GM18526 (cell line): ENCODE measurements around the gene MAU2.

Source experiments
- POLR2A ChIP-seq: IDR thresholded peaks from 3 replicates; pipeline ENCODE4 v1.6.1; 2011; ENCODE audit not compliant: insufficient read length; ENCODE audit errors: extremely low read depth

Gene MAU2

GRCh38 chr19:19352823-19353222 lies 32.2 kb downstream of the MAU2 start:
- TF ChIP-seq POLR2A = no peak

GRCh38 chr19:19354007-19354406 lies 33.4 kb downstream of the MAU2 start:
- TF ChIP-seq POLR2A = no peak

DNA sequence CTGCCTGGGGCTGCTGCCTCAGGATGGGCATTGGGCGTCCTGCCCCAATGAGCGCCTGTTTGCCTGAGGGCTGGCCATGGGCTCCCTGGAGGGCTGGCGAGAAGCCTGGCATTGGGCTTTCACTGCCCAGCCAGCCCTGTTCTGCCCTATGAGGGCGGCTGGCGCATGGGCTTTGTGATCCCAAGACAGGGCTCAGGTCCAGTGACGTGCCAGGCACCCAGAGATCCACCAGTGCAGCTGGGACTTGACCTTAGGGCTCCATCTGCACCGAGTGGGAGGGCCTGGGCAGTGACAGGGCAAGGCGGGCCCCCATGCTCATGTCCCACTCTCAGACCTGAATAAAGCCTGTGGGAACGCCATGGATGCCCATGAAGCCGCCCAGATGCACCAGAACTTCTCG lies 34.3 kb downstream of the MAU2 start:
- no peak for TF ChIP-seq POLR2A

DNA sequence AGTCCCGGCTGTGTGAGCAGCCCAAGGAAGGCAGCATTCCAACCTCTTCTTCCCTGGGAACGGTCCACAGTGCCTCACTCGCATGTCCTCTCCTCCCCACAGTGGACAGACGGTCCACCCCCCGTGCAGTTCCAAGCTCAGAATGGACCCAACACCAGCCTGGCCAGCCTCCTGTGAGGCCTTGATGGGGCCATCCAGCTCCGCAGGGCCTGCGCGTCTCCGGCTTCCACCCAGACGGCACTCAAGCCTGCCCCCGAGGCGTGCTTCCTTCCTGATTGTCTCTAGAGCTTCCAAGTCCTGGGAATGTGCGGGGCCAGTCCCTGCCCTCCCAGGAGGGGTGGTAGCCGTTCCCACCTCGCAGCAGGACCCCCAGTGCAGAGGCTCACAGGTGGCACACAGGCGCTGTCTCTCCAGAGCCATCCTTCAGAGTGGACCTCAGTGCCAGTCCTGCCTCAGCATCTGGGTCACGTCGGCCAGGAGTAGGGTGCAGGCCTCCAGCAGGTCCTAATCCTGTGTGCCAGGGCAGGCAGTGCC lies 35.0 kb downstream of the MAU2 start:
- no peak for TF ChIP-seq POLR2A

- peak; percentile 14 for TF ChIP-seq POLR2A
Measured at GRCh38 chr19:19356500-19356899, 35.9 kb downstream of the MAU2 start.

DNA sequence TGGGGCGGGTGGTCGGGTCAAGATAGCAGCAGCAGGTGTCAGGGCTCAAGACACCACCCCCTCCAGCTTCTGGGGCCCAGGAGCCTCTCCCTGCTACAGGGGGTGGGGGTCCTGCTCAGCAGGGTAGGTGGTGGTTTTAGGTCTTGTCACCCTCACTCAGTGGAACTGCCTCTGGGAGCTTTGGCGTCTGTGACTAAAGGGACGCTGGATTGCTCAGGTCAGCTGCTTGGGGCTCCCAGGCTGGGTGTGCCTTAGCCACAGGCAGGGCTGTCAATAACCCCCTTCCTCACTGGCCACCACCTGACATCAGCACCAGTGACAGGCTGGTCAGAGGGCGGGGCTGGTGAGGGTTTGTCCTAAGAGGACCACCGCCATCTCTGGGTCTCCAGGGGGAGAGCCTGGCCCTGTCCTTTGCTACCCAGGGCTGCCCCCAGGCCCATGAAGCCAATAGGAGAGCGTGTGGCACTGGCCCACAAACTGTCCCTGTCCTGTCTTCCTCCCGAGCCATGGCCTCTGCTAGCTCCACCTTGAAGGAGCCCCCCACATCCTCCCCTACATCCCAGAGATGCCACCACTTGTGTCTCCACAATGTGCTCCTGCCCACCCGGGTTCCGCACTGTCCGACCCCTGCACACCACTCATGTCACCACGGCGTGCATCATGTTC lies 36.4 kb downstream of the MAU2 start:
- TF ChIP-seq POLR2A = no peak

- no peak for TF ChIP-seq POLR2A
Measured at GRCh38 chr19:19361075-19361594, 40.5 kb downstream of the MAU2 start.

DNA sequence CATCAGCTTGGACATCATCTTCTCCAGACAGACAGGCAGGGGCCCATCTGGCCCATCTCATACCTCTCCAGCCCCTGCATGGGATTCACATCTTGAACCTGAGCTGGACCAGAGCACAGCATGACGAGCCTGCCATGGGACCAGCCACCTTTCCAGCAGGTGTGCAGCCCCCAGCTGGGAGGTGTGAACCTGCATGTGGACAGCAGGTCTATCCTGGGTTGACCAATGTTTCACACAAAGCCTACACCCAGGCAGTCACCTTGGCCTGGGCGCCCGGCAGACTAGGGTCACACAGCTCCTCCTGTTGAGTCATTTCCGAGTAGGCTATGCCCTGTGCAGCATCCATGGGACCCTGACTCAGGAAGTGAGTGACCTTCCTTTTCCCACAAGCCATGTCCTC lies 41.4 kb downstream of the MAU2 start:
- no peak for TF ChIP-seq POLR2A

- TF ChIP-seq POLR2A = no peak
Measured at GRCh38 chr19:19366434-19367396, 46.1 kb downstream of the MAU2 start.

- TF ChIP-seq POLR2A = no peak
Measured at GRCh38 chr19:19368087-19368486, 47.5 kb downstream of the MAU2 start.

DNA sequence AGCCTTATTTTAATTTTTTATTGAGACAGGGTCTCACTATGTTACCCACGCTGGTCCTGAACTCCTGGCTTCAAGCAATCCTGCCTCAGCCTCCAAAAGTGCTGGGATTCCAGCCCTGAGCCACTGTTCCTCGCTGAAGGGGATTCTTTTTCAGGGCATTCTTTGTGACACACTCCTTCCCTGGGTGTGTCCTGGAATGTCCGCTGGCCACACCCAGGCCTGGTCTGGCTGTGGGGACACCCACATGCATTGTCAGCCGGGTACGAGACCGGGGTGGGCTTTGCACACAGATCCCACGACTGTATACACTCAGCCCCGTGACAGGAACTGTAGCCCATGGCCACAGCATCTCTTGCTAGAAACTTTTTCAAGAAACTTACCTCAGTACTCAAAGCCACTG lies 50.4 kb downstream of the MAU2 start:
- no peak for TF ChIP-seq POLR2A

- peak; percentile 59 for TF ChIP-seq POLR2A
Measured at GRCh38 chr19:19372656-19373416, 52.2 kb downstream of the MAU2 start.

GRCh38 chr19:19379527-19379926 lies 58.9 kb downstream of the MAU2 start:
- TF ChIP-seq POLR2A = no peak

- no peak for TF ChIP-seq POLR2A
Measured at GRCh38 chr19:19381007-19381926, 60.6 kb downstream of the MAU2 start.

- no peak for TF ChIP-seq POLR2A
Measured at GRCh38 chr19:19382118-19382517, 61.5 kb downstream of the MAU2 start.

DNA sequence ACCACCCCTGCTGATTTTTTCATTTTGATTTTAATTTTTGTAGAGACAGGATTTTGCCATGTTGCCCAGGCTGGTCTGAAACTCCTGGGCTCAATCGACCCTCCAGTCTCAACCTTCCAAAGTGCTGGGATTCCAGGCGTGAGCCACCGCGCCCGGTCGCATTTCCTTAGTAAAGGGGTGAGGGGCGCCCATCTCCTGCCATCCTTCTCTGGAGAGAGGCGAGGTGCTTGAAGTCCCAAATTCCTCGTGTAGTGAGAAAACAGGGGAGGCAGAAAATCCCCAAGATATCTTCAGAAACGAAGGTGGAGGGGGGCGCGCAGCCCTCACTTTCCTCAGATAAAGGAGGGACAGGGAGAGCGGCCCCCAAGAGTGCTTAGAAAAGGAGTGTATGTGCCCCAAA lies 63.9 kb downstream of the MAU2 start:
- no peak for TF ChIP-seq POLR2A
